Measurements from ENCODE around the gene MED22.

- no peak for TF ChIP-seq CTCF (conservative IDR thresholded peaks at IDR 0.05; ENCODE audit: low read depth in 2 of 2)
- TF ChIP-seq EZH2 (IDR thresholded peaks at IDR 0.05; ENCODE audit: low read depth, unreplicated experiment), result no peak
- TF ChIP-seq ZNF331 (CRISPR knock-in tag; IDR thresholded peaks at IDR 0.05; ENCODE audit: low read depth), result no peak
Measured at GRCh38 chr9:133393399-133393798, 45.5 kb upstream of the MED22 start.
